Measurements from ENCODE around the gene ARVCF.

ARVCF gene

GRCh38 chr22:19968450-19968891 lies 48.2 kb downstream of the ARVCF start:
- ChIA-PET POLR2A (interaction anchor here (1.0 to 5.8 kb wide), 3 partner anchors 15 to 44 kb away, joined by 3 to 26 read pairs (median 4); no protein-coding TSS in a partner anchor), CTCF (interaction anchor here (0.6 to 12.8 kb wide), 6 partner anchors 45 to 245 kb away, joined by 3 to 150 read pairs (median 4); partner anchors contain the start of gene GP1BB)
- no peak overlapping the region for H3K27ac ChIP-seq (ENCODE audit: extremely low read depth, low read depth, low read length)
- no peaks in the 10 kb centered on the region for H3K9me3 ChIP-seq (ENCODE audit: control insufficient read depth, insufficient read depth, low read depth, low read length)
- H3K36me3 ChIP-seq (ENCODE audit: control insufficient read depth in 2 of 2, insufficient read depth in 1 of 2, low read length in 2 of 2) = peaks cover 0 to 87% of the 10 kb centered on the region in 2 experiments; a peak in 1 of 3 replicates
- no peak for TF ChIP-seq ZNF221 (tag by site-specific recombination; IDR thresholded peaks at IDR 0.05; ENCODE audit: borderline replicate concordance)
- no peak for TF ChIP-seq ZNF324 (tag by site-specific recombination; IDR thresholded peaks at IDR 0.05)
- no peak for TF ChIP-seq HOXA7 (CRISPR knock-in tag; IDR thresholded peaks at IDR 0.05; ENCODE audit: borderline replicate concordance)
- TF ChIP-seq ZNF768 (tag by site-specific recombination; IDR thresholded peaks at IDR 0.05) = no peak
- TF ChIP-seq BCL11A (tag by site-specific recombination; IDR thresholded peaks at IDR 0.05; ENCODE audit: low read depth) = no peak
- no peak overlapping the region for H3K4me3 ChIP-seq (ENCODE audit: low read depth, low read length)
- no peaks in the 10 kb centered on the region for H3K4me1 ChIP-seq (ENCODE audit: control insufficient read depth, insufficient read depth, low read length)

GRCh38 chr22:19967850-19968449 lies 48.7 kb downstream of the ARVCF start:
- ChIA-PET POLR2A (interaction anchor here (1.6 to 5.8 kb wide), 2 partner anchors 14 to 45 kb away, joined by 3 to 26 read pairs; no protein-coding TSS in a partner anchor), CTCF (interaction anchor here (1.1 to 12.8 kb wide), 3 partner anchors 45 to 244 kb away, joined by 3 to 150 read pairs (median 4); partner anchors contain the start of gene GP1BB)
- Histone ChIP-seq H3K27ac (ENCODE audit: extremely low read depth, low read depth, low read length) (no peak overlapping the region), H3K4me1 (ENCODE audit: control insufficient read depth, insufficient read depth, low read length) (no peaks in the 10 kb centered on the region), H3K36me3 (ENCODE audit: control insufficient read depth in 2 of 2, insufficient read depth in 1 of 2, low read length in 2 of 2) (peaks cover 0 to 86% of the 10 kb centered on the region in 2 experiments; a peak in 1 of 3 replicates), H3K9me3 (ENCODE audit: control insufficient read depth, insufficient read depth, low read depth, low read length) (no peaks in the 10 kb centered on the region), H3K4me3 (ENCODE audit: low read depth, low read length) (no peak overlapping the region)
- TF ChIP-seq HOXA7 (CRISPR knock-in tag; IDR thresholded peaks at IDR 0.05; ENCODE audit: borderline replicate concordance) = no peak
- no peak for TF ChIP-seq FEZF1 (tag by site-specific recombination; IDR thresholded peaks at IDR 0.05)
- peak; percentile 56; the same call in 1 of the 2 replicates for TF ChIP-seq GLIS2 (tag by site-specific recombination; IDR thresholded peaks at IDR 0.05)
- TF ChIP-seq ZBTB48 (tag by site-specific recombination; IDR thresholded peaks at IDR 0.05) = no peak
- no peak for TF ChIP-seq ZNF114 (tag by site-specific recombination; IDR thresholded peaks at IDR 0.05)
- TF ChIP-seq ZNF133 (tag by site-specific recombination; IDR thresholded peaks at IDR 0.05) = no peak
- no peak for TF ChIP-seq PATZ1 (tag by site-specific recombination; IDR thresholded peaks at IDR 0.05)
- TF ChIP-seq ZNF664 (tag by site-specific recombination; IDR thresholded peaks at IDR 0.05) = peak; percentile 66; the same call in 1 of the 2 replicates
- TF ChIP-seq BCL6B (tag by site-specific recombination; IDR thresholded peaks at IDR 0.05) = no peak

- H3K9me3 ChIP-seq (ENCODE audit: control insufficient read depth, insufficient read depth, low read depth, low read length) = no peaks in the 10 kb centered on the region
- peaks cover 0 to 84% of the 10 kb centered on the region in 2 experiments; a peak in 1 of 3 replicates for H3K36me3 ChIP-seq (ENCODE audit: control insufficient read depth in 2 of 2, insufficient read depth in 1 of 2, low read length in 2 of 2)
- H3K4me1 ChIP-seq (ENCODE audit: control insufficient read depth, insufficient read depth, low read length) = no peaks in the 10 kb centered on the region
- H3K27ac ChIP-seq (ENCODE audit: extremely low read depth, low read depth, low read length) = no peak overlapping the region
- ChIA-PET CTCF (interaction anchor here (0.6 to 12.8 kb wide), 6 partner anchors 13 to 237 kb away, joined by 3 to 150 read pairs (median 4); no protein-coding TSS in a partner anchor), POLR2A (interaction anchor here (0.6 to 1.6 kb wide), 5 partner anchors 8 to 59 kb away, joined by 3 to 4 read pairs (median 3); no protein-coding TSS in a partner anchor)
- no peak for TF ChIP-seq ZNF701 (tag by site-specific recombination; IDR thresholded peaks at IDR 0.05)
- TF ChIP-seq ZNF280D (tag by site-specific recombination; IDR thresholded peaks at IDR 0.05) = no peak
- no peak for TF ChIP-seq ZNF148 (tag by site-specific recombination; IDR thresholded peaks at IDR 0.05; ENCODE audit: borderline replicate concordance)
- no peak overlapping the region for H3K4me3 ChIP-seq (ENCODE audit: low read depth, low read length)
These were observed 49.5 kb downstream of the ARVCF start for GRCh38 chr22:19966908-19967750.
